Activated T-helper 1 cell treated with anti-CD3 and anti-CD28 coated beads, Interleukin-2, amount 50 U/mL, for 16 hours (primary cell): ENCODE results near the gene VTCN1.
"Not testable (repeated sequence)": the region's sequence is repeated elsewhere in the genome, so short reads cannot be mapped to it uniquely, and the experiment has no call there.

Experiments used
- DNase-seq, 2 donors: peaks; one replicate each; pipeline ENCODE4 v3.0.0-alpha.2; 2020; ENCODE audit warnings: low read depth in 1 of 2, low spot score in 1 of 2

The VTCN1 gene

DNA sequence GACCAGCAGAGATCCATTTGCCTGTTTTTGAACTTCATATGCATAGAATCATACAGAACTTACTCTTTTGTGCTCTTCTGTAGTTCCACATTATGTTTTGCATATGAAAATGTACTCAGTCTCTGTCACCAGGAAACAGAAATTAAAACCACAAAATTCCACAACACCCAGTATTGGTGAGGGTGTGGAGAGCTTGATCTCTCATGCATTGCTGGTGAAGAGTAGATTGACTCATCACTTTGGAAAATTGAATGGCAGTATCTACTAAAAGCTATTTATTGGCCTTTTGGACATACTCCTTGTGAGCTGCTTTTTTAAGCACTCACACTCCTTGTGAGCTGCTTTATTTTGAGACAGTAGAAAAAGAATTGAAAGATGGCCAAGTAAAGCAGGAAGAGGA, 43.3 kb downstream of the VTCN1 start:
- DNase-seq = no peak

DNA sequence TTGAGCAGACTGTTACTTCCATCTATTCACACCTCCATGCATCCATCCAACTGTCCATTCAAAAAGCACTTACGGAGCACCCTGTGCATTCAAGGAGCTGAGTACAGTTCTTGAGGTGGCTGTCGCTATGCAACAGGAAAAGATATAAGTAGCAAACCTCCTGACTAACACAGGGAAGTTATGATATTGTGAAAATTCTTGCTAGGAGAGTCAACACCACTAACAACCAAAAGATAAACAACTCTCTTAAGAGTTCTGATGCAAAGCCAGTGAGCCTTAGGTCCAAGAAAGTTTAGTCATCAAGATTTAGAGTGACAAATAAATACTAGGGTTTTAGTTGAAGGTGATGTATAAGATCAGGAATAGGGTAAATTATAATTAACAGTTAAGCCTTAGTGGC, 44.7 kb downstream of the VTCN1 start:
- DNase-seq = no peak

DNA sequence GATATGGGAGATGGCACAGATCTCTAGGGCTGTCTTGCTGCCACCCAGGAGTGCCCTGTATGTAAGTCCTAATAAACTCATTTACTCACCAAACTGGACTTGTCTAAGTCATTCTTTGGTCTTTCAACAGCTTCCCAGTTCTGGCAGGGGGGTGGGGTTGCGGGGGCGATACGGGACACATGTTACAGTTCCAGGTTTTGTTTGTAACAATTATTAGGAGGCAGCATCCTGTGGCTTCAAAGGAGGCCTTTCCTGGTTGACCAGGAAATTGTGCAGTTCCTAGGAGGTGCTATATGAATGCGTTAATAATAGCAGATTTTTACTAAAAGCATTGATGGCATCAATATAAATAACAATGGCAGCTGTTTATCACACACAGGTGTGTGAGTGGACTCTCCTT, 46.5 kb downstream of the VTCN1 start:
- no peak for DNase-seq

DNA sequence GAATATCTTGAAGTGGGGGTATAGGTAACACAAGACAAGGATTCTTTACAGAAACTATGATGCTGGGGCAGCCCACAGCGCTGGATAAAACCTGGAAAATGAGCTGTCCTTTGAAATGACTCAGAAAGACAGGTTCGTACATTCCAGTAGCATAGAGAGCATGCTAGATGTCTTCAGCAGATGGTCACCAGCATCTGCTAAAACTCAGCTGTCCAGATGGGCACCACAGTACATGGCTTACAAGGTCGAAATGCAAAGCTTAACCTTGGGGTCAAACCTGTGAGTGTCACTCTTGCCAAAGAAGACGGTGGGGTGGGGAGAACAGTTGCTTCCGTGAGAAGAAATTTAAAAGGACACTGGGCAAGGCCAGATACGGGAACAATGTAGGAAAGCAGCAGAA, 47.9 kb downstream of the VTCN1 start:
- DNase-seq = no peak

DNA sequence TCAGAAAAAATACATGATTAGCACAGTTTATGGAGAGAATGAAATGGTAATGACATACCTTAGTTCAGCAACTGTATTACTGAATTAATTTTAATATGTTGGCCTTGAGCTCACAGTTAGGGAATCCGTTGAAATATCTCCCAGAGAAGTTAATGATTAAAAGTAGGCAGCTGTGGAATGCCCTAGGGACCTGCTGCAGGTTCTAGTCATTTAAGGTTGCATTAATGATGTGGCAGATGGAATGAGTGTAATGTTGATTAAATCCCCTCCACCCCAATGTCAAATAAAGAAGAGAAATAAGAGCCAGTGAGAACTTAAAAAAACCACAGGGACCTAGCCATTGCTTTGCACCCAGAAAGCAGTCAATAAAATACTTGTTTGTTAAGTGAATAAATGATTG, 48.8 kb downstream of the VTCN1 start:
- no peak for DNase-seq

DNA sequence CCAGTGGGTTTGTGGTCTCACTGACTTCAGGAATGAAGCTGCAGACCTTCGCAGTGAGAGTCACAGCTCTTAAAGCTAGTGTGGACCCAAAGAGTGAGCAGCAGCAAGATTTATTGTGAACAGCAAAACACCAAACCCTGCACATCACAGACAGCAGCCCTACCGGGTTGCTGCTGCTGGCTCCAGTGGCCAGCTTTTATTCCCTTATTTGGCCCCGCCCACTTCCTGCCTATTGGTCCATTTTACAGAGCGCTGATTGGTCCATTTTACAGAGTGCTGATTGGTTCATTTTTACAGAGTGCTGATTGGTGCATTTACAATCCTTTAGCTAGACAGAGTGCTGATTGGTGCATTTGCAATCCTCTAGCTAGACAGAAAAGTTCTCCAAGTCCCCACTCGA, 59.4 kb downstream of the VTCN1 start:
- DNase-seq = not testable (repeated sequence)

DNA sequence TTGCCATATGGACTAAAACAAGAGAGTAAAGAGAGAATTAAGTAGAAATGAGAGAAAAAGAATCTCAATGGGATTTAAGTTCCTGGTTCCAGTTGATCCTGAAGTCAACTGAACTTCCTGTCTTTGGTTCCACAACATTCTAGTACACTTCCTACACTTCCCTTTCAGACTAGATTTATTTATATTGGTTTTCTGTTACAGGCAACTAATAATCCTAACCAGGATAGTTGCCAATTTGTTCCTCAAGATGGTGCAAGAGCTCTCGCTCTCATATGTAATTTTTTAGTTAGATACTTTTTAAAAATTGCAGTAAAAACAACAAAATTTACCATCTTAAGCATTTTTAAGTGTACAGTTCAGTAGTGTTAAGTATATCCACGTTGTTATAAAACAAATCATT, 60.4 kb downstream of the VTCN1 start:
- no peak for DNase-seq

DNA sequence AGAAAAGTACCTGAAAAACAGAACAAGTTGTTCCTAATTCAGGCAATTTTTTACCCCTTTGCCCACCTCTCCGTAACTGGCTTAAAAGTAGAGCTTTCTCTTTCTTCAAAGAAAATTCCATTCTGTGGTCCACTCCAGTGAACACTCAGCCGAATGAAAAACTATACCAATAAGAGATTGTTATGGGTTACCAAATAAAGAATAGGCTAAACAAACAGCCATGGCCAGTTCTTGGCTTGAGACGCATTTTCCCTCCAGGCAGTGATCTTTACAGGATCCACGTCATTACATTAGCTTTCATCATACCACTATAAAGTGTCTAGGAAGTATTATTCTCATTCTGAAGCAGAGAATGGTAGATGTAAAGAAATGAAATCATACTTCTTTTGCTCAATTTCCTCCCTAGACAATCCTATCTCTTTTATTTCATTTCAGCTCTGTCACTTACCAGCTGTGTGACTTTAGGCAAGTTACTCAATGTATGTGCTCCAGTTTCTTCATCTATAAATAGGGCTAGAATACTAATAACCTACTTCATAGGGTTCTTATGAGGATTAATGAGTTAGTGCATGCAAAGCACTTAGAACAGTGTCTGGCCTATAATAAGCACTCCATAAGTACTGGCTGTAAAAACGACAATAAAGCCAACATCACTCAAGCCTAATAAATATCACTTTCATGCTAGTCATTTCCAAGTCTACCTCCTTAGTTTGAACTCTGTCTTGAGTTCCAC, 62.7 kb downstream of the VTCN1 start:
- DNase-seq = no peak

DNA sequence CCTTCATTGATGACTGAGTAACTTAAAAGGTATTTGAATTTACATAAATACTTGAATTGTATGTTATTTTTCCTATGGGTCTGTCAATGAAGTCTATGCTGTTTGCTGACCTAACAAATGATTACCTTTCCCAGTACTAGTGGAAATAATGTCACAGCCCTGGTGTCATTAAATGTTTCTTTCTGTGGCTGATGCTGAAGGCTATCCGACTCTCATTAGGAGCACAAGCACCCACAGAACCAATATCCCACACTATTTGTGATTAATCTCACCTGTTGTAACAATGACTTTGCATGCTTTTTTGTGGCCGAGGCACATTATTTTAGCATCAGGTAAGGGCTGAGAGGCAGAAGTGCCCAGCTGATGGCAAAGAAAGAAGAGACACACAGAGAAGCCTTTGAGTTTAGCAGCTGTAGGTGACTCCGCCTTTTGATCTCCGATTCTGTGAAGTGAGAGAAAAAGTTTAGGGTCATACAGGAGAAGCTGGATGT, 63.3 kb downstream of the VTCN1 start:
- DNase-seq = no peak

DNA sequence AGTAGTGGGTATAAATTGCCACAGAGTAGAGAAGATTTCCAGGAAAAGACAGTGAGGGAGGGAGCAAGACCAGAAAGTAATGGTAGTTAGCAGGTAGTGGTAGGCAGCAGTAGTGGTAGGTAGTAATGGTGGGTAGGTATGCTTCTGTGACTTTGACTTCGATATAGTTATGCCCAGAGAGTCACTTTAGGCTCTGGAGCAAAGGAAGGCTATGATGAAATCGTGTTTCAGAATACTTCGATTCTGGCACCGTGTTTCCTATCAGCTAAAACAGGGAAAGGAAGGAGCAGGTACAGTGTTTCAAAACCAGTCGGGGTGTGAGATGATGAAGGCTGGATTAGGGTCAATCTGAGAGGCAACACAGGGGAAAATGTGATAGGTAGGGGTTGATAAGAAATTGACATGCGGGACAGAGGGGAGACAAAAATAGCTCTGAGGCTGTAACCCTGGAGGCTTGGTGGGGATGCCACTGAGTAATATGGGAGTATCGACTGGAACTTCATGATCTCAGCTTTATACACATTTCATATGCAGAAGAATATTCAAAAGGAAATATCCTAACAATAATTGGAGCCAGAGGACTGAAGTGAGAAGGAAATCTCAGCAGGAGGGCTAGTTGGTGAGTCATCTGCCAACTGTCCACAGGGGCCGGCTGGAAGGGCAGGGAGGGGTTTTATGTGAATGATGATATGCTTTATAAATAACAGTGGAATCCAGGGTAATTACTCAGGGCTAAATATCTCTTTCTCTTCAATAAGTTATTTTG, 64.0 kb downstream of the VTCN1 start:
- DNase-seq = no peak

DNA sequence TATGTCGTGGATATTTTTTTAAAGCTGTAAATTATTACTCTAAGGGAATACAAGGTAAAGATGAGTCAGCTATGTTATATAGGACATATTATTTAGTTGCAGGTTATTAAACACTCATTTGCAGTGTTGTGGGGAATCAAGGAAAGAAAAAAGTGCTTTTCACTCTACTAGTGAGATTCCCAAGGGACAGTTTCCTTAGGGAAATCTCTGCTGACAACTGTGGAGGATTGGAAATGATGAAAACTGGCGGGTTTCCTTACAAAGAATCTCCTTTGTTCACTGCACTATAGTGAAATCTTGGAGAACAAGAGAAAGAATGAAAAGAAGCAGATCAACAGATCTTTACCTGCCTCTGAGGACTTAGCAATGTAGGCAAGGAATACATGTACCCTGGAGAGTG, 64.7 kb downstream of the VTCN1 start:
- no peak for DNase-seq

DNA sequence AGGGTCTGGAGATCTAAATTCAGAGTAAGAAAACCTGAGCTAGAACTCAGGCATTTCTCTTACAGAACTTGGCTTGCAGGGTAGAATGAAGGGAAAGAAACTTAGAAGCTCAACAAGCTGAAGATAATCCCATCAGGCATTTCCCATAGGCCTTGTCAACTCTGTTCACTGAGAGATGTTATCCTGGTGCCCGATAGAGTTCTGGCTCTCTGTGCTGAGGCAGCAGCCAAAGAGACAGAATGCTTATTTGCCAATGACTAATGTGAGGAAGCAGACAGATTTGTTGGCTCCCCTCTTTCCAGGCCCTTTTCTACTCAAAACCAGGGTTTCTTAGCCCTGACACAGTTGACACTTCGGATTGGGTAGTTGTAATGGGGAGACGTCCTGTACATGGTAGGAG, 66.9 kb downstream of the VTCN1 start:
- no peak for DNase-seq

DNA sequence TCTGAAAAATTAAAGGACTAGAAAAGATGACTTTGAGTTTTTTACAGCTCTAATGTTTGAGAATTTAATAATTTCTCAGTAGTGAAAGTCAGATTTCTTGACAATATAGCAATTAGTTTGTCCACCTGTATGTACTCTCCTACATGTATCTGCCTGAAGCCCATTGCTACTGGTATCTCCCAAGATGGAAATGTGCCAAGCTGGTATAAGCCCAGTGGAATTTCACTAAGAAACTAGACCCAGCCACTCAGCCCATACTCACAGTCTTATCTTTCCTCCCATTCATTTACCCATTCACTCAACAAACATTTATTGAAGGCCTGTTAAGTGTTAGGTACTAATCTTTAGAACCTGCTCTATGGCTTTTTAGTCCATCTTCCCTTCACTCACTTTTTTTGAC, 67.6 kb downstream of the VTCN1 start:
- no peak for DNase-seq

DNA sequence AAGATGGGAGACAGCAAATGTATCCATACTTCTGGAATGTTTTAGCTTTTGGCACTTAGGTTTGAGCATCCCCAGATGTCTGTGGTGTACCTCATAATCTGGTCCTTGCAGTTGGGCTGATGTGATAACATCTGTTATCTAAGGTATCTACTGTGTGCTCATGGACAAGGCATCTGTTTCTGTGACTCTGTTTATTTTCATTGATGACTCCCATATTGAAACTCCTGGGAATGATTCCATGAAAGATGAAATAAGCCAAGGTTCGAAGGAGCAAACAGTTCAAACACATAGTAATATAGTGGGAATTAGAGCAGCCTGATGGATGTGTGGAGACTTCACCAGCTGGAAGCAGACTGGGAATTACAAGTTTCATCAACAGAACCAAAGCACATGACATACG, 68.5 kb downstream of the VTCN1 start:
- no peak for DNase-seq

DNA sequence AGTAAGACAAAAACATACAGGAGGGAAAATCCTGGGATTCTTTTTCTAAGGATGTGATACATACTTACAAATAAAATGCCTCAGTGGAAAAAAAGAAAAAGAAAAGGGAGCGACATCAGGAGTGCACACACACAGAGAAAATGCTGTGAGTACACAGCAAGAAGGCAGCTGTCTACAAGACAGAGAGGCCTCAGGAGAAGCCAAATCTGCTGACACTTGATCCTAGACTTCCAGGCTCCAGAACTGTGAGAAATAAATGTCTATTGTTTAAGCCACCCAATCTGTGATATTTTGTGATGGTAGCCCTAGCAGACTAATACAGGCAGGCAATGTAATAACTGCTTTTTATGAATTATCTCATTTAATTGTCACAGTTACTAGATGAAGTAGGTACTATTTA, 72.2 kb downstream of the VTCN1 start:
- DNase-seq = no peak

DNA sequence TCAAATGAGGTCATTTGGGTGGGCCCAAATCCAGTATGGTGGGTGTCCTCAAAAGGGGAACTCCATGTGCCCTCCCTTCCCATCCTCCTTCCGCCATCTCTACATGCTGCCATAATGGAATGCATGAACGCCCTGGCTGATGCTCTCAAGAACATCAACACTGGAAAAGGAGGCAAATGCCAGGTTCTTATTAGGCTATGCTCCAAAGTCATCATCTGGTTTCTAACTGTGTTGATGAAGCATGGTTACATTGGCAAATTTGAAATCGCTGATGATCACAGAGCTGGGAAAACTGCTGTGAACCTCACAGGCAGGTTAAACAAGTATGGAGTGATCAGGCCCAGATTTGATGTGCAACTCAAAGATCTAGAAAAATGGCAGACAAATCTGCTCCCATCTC, 72.6 kb downstream of the VTCN1 start:
- DNase-seq = no peak

DNA sequence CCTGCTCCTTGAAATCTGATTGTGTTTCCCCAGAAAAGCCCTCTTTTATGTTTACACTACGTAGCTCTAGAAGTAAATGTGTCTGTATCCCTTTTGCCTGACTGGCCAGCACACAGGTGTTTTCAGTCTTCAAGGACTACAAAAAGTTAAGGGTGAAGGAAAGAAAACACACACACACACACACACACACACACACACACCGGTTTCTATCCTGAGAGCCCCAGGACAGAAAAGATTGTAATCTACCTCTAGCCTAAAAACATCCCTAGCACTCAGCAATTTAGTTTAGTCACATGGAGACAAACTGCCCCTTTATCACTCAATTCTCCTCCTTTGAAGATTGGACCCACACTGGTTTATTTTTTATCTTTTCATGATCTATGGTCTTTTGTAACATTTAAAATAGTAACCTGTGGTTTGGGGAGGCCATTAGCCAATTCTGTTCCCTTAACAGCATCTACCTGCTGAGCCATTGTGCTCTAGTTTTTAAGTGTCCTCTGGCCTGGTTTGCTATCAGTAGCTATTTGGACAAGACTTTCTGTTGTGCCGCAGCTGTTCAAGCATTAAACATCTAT, 73.4 kb downstream of the VTCN1 start:
- no peak for DNase-seq

DNA sequence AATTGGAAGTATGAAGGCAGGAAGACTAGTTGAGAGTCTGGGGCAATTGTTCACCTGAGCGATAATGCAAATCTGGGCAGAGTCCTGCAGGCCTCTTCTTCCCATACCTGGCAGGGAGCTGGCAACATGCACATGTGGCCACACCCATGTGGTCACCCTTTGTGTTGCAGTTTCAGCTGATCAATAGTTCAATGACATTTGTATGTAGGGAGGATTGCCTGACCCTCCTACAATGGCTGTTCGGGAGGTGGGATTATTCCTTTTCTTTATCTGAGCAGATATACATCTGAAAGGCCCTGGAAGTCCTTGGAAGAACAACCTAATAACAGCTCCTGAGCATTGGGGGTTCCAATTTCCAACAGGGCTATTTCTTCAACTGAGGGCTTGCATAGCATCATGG, 74.0 kb downstream of the VTCN1 start:
- no peak for DNase-seq

DNA sequence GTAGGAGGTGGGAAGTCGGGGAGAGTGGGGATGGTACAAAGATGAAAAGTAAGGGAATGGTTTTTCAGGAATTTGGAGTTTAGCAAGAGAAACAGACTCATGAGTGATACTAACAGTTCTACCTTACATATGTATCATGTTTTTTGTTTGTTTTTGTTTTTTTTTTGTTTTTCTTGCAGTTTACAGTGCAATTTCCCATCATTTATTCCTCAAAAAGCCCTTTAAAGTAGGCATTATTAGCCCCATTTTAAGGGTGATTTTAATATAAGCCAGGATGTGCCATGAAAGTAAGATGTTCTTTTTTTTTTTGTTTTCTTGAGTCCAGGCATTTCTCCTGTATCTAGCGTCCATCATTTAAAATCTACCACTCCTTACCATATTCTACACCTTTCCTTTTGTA, 75.4 kb downstream of the VTCN1 start:
- no peak for DNase-seq

DNA sequence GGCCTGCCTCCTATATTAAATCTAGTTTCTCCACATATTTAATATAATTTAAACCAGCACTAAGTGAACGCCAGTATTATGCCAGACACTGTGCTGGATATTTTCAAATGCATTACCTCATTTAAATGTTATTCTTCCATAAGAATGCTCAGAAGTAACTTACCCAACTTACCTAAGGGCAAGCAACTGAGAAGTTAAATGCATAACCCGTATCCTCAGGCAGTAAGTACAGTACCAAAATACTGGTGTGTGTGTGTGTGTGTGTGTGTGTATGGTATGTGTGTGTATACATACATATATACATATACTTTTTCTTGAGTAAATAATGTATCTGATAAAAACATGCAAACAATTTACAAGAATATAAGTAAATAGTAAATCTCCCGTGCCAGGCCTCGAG, 80.2 kb downstream of the VTCN1 start:
- DNase-seq = no peak

DNA sequence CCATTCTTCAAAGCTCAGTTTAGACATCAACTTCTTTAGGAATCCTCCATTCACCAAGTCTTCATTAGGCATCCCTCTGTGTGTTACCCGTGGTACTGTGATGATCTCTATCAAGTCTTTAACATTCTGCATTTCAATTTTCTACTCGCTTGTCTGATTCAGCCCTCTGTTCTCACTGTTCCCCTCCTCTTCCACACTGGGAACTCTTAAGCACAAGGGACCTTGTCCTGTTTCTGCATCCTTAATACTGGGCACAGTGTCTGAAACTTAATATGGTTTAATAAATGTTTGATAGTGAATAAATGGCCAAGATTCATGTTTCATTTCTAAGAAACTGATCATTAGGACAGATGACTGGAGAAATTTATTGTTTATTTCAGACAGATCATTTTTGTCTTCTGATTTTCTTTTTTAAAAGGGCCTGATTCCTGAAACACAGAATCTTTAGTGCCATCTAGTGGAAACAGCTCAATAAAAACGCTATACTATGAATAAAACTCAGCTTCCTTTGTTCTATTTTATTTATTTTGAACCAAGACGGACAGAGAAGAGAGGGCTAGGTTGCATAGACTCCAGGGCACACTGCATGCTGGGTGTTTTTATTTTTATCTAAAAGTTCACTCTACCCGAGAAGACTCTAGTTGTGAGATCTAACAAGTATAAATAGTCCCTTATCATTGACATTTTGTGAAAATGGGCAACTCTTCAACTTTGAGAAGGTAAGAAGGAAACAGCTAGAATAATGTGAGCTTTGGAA, 82.2 kb downstream of the VTCN1 start:
- DNase-seq = no peak

DNA sequence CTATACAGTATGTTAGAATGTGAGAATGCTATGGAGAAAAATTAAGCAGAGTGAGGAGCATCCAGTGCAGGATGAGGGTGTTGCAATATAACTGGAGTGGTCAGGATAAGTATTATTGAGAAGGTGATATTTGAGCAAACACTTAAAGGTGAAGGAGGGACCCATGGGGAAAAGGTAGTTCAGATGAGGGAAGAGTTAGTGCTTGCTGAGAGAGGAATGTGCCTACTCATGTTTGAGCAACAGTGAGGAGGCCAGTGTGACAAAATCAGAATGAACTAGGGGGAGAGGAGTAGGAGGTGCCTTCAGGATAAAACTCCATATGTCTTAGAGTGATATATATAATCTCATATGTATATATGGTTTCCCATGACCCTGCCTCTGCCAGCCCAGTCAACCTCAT, 82.9 kb downstream of the VTCN1 start:
- no peak for DNase-seq
